HEK293T (cell line): ENCODE data around the gene MEF2C.

ENCODE experiments used
- CTCF ChIA-PET: fragments of 350-600 bp; formaldehyde crosslinking; extraction: SDS; loops from one replicate; lab custom pipeline; 2021; ENCODE audit warnings: antibody characterized with exemption, inconsistent platforms; lab: Yijun Ruan, JAX
- POLR2A ChIA-PET: fragments of 350-600 bp; formaldehyde crosslinking; extraction: SDS; loops from one replicate; lab custom pipeline; 2020; ENCODE audit warnings: antibody characterized with exemption, inconsistent platforms; lab: Yijun Ruan, JAX
- DNase-seq: peaks from one replicate; pipeline ENCODE4 v3.0.0; 2012; ENCODE audit warnings: mixed read lengths; ENCODE audit errors: extremely low spot score
- ARNT ChIP-seq: fragments of 450-650 bp; IDR thresholded peaks from 2 replicates; pipeline ENCODE4 v1.6.1; 2017; ENCODE audit warnings: mild to moderate bottlenecking
- BHLHE40 ChIP-seq: fragments of 450-650 bp; IDR thresholded peaks from 2 replicates; pipeline ENCODE4 v1.6.1; 2016; ENCODE audit warnings: mild to moderate bottlenecking, moderate library complexity, borderline replicate concordance
- CTBP1 ChIP-seq: fragments of 450-650 bp; IDR thresholded peaks from 2 replicates; pipeline ENCODE4 v1.6.1; 2016; ENCODE audit warnings: borderline replicate concordance
- ELF4 ChIP-seq: fragments of 450-650 bp; IDR thresholded peaks from 2 replicates; pipeline ENCODE4 v1.6.1; 2017; ENCODE audit warnings: antibody characterized with exemption
- FOXA1 ChIP-seq: fragments of 450-650 bp; IDR thresholded peaks from 2 replicates; pipeline ENCODE4 v1.6.1; 2016; ENCODE audit warnings: mild to moderate bottlenecking
- FOXK2 ChIP-seq: fragments of 450-650 bp; IDR thresholded peaks from 2 replicates; pipeline ENCODE4 v1.6.1; 2016; ENCODE audit warnings: mild to moderate bottlenecking
- FOXM1 ChIP-seq: fragments of 450-650 bp; IDR thresholded peaks from 2 replicates; pipeline ENCODE4 v1.6.1; 2017; ENCODE audit warnings: mild to moderate bottlenecking, borderline replicate concordance
- HDGF ChIP-seq: fragments of 450-650 bp; IDR thresholded peaks from 2 replicates; pipeline ENCODE4 v1.6.1; 2017; ENCODE audit warnings: antibody characterized with exemption, borderline replicate concordance
- L3MBTL2 ChIP-seq: fragments of 450-650 bp; conservative IDR thresholded peaks from 2 replicates; pipeline ENCODE4 v1.6.1; 2016; ENCODE audit warnings: mild to moderate bottlenecking
- LEF1 ChIP-seq: fragments of 450-650 bp; IDR thresholded peaks from 2 replicates; pipeline ENCODE4 v1.6.1; 2017; ENCODE audit warnings: mild to moderate bottlenecking, borderline replicate concordance
- NFRKB ChIP-seq: fragments of 450-650 bp; IDR thresholded peaks from 2 replicates; pipeline ENCODE4 v1.6.1; 2016; ENCODE audit warnings: mild to moderate bottlenecking, moderate library complexity
- PKNOX1 ChIP-seq: fragments of 450-650 bp; IDR thresholded peaks from 2 replicates; pipeline ENCODE4 v1.6.1; 2016
- SP1 ChIP-seq: fragments of 450-650 bp; IDR thresholded peaks from 2 replicates; pipeline ENCODE4 v1.6.1; 2017
- SUZ12 ChIP-seq: fragments of 450-650 bp; IDR thresholded peaks from 2 replicates; pipeline ENCODE4 v1.6.1; 2016; ENCODE audit warnings: mild to moderate bottlenecking
- TARDBP ChIP-seq: fragments of 450-650 bp; IDR thresholded peaks from 2 replicates; pipeline ENCODE4 v1.6.1; 2016
- ZNF384 ChIP-seq: fragments of 450-650 bp; IDR thresholded peaks from 2 replicates; pipeline ENCODE4 v1.6.1; 2016

Gene MEF2C

GRCh38 chr5:88673253-88674105 is 209.5 kb downstream of the MEF2C start:
- no peak for DNase-seq
- TF ChIP-seq ZNF384 = 0 out of 2 replicates have a peak, but pooled peaks have one; percentile 36
- TF ChIP-seq L3MBTL2 = no peak
- POLR2A ChIA-PET = interaction anchor here (1.2 to 3.3 kb wide), 11 partner anchors 8 to 290 kb away, joined by 3 to 68 read pairs (median 5); no protein-coding TSS in a partner anchor
- CTCF ChIA-PET = no interaction called here

DNA sequence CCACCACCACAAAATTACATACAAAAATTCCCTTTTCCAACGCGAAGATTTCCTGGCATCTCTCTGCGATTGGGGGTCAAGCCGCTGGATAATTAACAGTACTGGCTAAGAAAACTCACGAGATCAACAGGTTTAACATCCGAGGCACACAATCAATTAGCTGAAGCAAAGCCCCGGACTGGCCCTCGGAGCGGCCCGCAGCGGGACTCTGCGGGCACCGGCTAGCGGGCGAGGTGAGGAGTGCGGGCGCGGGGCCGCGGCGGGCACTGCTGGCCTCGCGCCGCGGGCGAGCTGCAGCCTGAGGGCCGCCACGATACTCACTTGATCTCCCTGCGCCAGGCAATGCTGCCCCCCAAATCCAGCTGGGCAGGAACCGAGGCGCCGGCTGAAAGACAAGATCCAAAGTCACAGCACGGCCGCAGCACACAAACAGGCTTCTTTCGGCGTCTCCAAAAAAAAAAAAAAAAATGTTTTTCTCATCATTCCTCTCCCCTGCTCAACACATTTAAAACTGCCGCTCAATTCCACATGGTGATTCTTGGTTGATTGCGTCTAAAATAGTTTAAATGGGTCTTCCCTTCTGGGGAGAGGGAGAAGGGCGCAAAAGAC is 210.2 kb downstream of the MEF2C start:
- no peak for DNase-seq
- ChIA-PET POLR2A (interaction anchor here (0.9 kb wide), 1 partner anchor 12 kb away, joined by 3 read pairs; no protein-coding TSS in a partner anchor), CTCF (no interaction called here)
- TF ChIP-seq ZNF384 = no peak
- no peak for TF ChIP-seq HDGF
- TF ChIP-seq LEF1 = no peak
- TF ChIP-seq NFRKB = no peak
- no peak for TF ChIP-seq ARNT
- no peak for TF ChIP-seq CTBP1
- TF ChIP-seq PKNOX1 = no peak
- no peak for TF ChIP-seq SP1
- no peak for TF ChIP-seq SUZ12
- TF ChIP-seq BHLHE40 = no peak
- no peak for TF ChIP-seq L3MBTL2
- TF ChIP-seq FOXK2 = no peak

- POLR2A ChIA-PET = interaction anchor here (0.9 kb wide), 1 partner anchor 11 kb away, joined by 3 read pairs; no protein-coding TSS in a partner anchor
- CTCF ChIA-PET = no interaction called here
- DNase-seq = no peak
- TF ChIP-seq L3MBTL2 (no peak), SP1 (no peak), TARDBP (no peak), LEF1 (no peak), FOXA1 (no peak), SUZ12 (no peak), ARNT (no peak), ZNF384 (no peak), NFRKB (no peak), CTBP1 (no peak), FOXK2 (no peak), BHLHE40 (no peak), ELF4 (no peak), PKNOX1 (no peak), FOXM1 (no peak), HDGF (no peak)
Observed at GRCh38 chr5:88671505-88672499, 211.2 kb downstream of the MEF2C start.

GRCh38 chr5:88671106-88671504 is 211.9 kb downstream of the MEF2C start:
- TF ChIP-seq FOXA1 (no peak), CTBP1 (no peak)
- no peak for DNase-seq
- POLR2A ChIA-PET = no interaction called here
- CTCF ChIA-PET = no interaction called here

GRCh38 chr5:88670461-88670860 is 212.5 kb downstream of the MEF2C start:
- ChIA-PET POLR2A (interaction anchor here (1.7 kb wide), 1 partner anchor 10 kb away, joined by 5 read pairs; no protein-coding TSS in a partner anchor), CTCF (interaction anchor here (1.4 kb wide), 1 partner anchor 10 kb away, joined by 5 read pairs; no protein-coding TSS in a partner anchor)
- TF ChIP-seq TARDBP (no peak), BHLHE40 (no peak), L3MBTL2 (no peak), CTBP1 (no peak), SP1 (no peak), HDGF (no peak), ZNF384 (no peak), LEF1 (no peak), FOXM1 (no peak), FOXA1 (no peak), ELF4 (no peak), PKNOX1 (no peak), SUZ12 (no peak), NFRKB (no peak), ARNT (no peak)
- no peak for DNase-seq
